GM12865 (cell line): ENCODE data around the gene INSRR.

Source experiments
- DNase-seq: peaks from one replicate; pipeline ENCODE4 v3.0.0; 2010; ENCODE audit warnings: low read depth
- H3K4me3 ChIP-seq: 2 replicates; pipeline ENCODE4 v1.5.1; 2011; ENCODE audit warnings: mild to moderate bottlenecking, low read depth, low read length, control low read depth
- CTCF ChIP-seq: IDR thresholded peaks from 2 replicates; pipeline ENCODE4 v1.5.1; 2011; ENCODE audit warnings: low read length, control low read depth, low read depth, inconsistent platforms; ENCODE audit not compliant: insufficient read depth; ENCODE audit errors: missing control alignments

The INSRR gene

GRCh38 chr1:156840186-156840897 is 18.6 kb downstream of the INSRR start:
- no peak for DNase-seq
- no peak overlapping the region for H3K4me3 ChIP-seq
- TF ChIP-seq CTCF: no peak

GRCh38 chr1:156839426-156840109 is 19.3 kb downstream of the INSRR start:
- H3K4me3 ChIP-seq: no peak overlapping the region
- DNase-seq: no peak
- TF ChIP-seq CTCF: no peak

- TF ChIP-seq CTCF: peak; percentile 88
- DNase-seq: peak; percentile 39
- H3K4me3 ChIP-seq: no peak overlapping the region
Observed at GRCh38 chr1:156838972-156839371, 19.9 kb downstream of the INSRR start.

GRCh38 chr1:156836892-156837291 is 22.0 kb downstream of the INSRR start:
- no peak for TF ChIP-seq CTCF
- H3K4me3 ChIP-seq: no peak overlapping the region
- no peak for DNase-seq

- no peak overlapping the region for H3K4me3 ChIP-seq
- TF ChIP-seq CTCF: no peak
Observed at GRCh38 chr1:156836041-156836654, 22.8 kb downstream of the INSRR start.

GRCh38 chr1:156834322-156834721 is 24.6 kb downstream of the INSRR start:
- TF ChIP-seq CTCF: no peak
- DNase-seq: no peak
- H3K4me3 ChIP-seq: no peak overlapping the region

More at GRCh38 chr1:156836041-156836654, 22.8 kb downstream of the INSRR start:
- peak; percentile 85 for DNase-seq
